ENCODE data around the gene ZNF438.
A peak's percentile ranks its signal among the peaks of the same experiment; 100 is the strongest.
"Not testable (repeated sequence)": the region's sequence is repeated elsewhere in the genome, so short reads cannot be mapped to it uniquely, and the experiment has no call there.

The ZNF438 gene

GRCh38 chr10:31041011-31041410, 9.3 kb upstream of the ZNF438 start:
- DNase-seq, result no peak

- not testable (repeated sequence) for DNase-seq
Measured at GRCh38 chr10:31039006-31039405, 7.3 kb upstream of the ZNF438 start.

- DNase-seq, result no peak
Measured at GRCh38 chr10:31037749-31038148, 6.1 kb upstream of the ZNF438 start.

- DNase-seq, result no peak
Measured at GRCh38 chr10:31036209-31036608, 4.5 kb upstream of the ZNF438 start.

- no peak for DNase-seq
Measured at GRCh38 chr10:31035266-31035798, 3.7 kb upstream of the ZNF438 start.

- DNase-seq, result no peak
Measured at GRCh38 chr10:31034098-31034909, 2.6 kb upstream of the ZNF438 start.

- no peak for DNase-seq
Measured at GRCh38 chr10:31033147-31033546, 1.5 kb upstream of the ZNF438 start.

- DNase-seq, result peak; percentile 83
Measured at GRCh38 chr10:31032258-31033132, 830 bp upstream of the ZNF438 start.

GRCh38 chr10:31031205-31031557, 484 bp downstream of the ZNF438 start:
- DNase-seq, result no peak

- DNase-seq, result no peak
Measured at GRCh38 chr10:31030800-31031199, 865 bp downstream of the ZNF438 start.

GRCh38 chr10:31030260-31030659, 1.4 kb downstream of the ZNF438 start:
- DNase-seq, result no peak

- no peak for DNase-seq
Measured at GRCh38 chr10:31028081-31028480, 3.6 kb downstream of the ZNF438 start.

- DNase-seq, result not testable (repeated sequence)
Measured at GRCh38 chr10:31026279-31026678, 5.4 kb downstream of the ZNF438 start.

GRCh38 chr10:31025142-31025541, 6.5 kb downstream of the ZNF438 start:
- DNase-seq, result no peak

GRCh38 chr10:31023558-31023957, 8.1 kb downstream of the ZNF438 start:
- DNase-seq, result no peak

GRCh38 chr10:31020209-31020608, 11.5 kb downstream of the ZNF438 start:
- no peak for DNase-seq

GRCh38 chr10:31018962-31019361, 12.7 kb downstream of the ZNF438 start:
- DNase-seq, result no peak

- DNase-seq, result no peak
Measured at GRCh38 chr10:31018356-31018750, 13.3 kb downstream of the ZNF438 start.

GRCh38 chr10:31017534-31018355, 13.9 kb downstream of the ZNF438 start:
- no peak for DNase-seq

- DNase-seq, result no peak
Measured at GRCh38 chr10:31014161-31014875, 17.3 kb downstream of the ZNF438 start.

GRCh38 chr10:31013331-31013730, 18.3 kb downstream of the ZNF438 start:
- DNase-seq, result no peak

GRCh38 chr10:31011665-31012022, 20.0 kb downstream of the ZNF438 start:
- DNase-seq, result no peak

Measured in NCI-H345 (cell line).